GM19023 (cell line): ENCODE data around the gene CBFA2T2.
"Not testable (repeated sequence)": the region's sequence is repeated elsewhere in the genome, so short reads cannot be mapped to it uniquely, and the experiment has no call there.

Source experiments
- ATAC-seq: cut with Tn5 transposase; IDR thresholded peaks from one replicate; pipeline ENCODE4 v1.9.1; 2021; ENCODE audit warnings: mild to moderate bottlenecking, moderate library complexity; ENCODE audit not compliant: unreplicated experiment

Gene CBFA2T2

DNA sequence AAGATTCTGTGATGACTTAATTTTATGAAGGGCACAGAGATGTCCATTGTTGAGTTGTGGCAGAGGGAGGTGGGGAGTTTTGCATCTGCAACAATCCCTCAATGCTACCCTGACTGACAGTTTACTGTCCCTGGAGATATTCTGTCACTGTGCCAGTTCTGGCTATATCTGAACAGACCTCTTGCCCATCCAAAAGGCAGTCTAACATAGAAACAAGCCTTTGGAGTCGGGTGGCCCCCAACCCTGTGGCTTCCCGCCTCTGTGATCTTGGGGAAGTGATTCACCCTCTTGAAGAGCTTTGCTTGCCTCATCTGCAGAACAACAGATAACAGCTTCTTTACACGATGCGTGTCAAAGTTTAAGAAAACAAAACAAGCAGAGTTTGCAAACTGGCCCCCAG, 200.1 kb downstream of the CBFA2T2 start:
- no peak for ATAC-seq

DNA sequence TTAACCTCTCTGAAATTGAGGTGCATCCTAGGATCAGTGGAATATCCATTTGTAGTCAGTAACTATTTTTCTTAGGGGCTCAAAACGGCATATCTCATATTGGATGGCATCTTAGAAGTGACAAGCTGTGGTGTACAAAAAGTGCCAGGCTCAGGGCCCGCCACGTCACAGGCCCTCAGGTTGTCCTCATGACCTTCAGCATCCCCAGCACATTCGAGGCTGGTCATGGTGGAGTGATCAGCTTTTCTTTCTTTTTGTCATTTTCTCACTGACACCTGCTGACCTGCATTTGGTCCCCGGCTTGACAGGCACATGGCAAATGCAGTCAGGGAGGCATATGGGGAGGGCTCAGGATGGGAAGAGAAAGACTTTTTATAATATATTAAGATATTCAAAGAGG, 203.4 kb downstream of the CBFA2T2 start:
- no peak for ATAC-seq

DNA sequence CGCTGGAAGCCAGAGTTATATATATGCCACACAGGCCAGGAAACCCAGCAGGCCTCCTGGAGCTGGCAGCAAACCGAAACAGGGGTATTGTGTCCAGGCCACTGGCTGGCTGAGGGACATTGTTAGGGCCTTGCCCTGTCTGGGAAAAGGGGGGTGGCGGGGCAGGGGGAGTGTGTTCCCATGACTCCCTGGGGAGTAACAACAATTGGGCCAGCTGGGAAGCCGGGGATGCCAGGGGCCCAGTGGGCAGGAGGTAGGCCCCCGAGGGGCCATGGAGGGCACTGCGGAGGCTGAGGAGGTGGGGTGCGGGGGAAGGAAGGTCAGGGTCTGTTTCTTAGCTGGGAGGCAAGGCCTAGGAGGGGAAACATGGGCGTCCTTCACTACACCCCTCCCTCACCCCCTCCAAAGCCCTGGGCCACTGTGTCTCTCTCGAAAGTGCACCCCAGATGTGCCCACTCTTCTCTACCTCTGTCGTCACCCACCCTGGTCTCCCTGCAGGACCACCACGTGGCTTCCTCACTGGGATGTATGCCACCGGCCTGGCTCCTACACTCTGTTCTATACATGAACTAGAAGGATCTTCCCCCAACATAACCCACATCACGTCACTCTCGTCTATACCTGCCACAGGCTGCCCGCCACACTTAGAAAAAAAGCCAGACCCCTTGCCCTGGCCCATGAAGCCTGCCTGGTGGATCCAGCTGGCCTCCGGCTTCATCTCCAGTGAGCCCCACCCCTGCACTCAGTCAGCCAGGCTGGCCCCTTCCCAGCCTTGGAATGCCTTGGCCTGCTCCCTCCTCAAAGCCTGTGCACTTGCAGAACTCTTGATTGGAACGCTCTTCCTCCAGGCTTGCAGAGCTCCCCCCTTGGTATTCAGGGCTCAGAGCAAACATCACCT, 204.1 kb downstream of the CBFA2T2 start:
- ATAC-seq, result no peak

DNA sequence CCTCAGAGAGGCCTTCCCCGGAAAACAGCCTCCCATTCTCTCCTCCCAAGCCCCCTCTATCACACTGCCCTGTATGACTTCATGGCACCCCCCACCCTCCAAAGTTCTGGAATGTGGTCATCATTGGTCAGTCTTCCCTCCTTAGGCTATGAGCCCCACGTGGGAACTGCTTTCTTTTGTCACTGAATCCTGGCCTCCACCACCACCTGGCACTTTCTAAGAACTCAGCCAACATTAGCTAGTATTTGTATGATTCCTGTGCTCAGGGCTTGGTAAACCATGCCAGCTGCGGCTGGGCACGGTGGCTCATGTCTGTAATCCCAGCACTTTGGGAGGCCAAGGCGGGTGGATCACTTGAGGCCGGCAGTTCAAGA, 204.7 kb downstream of the CBFA2T2 start:
- ATAC-seq, result no peak

DNA sequence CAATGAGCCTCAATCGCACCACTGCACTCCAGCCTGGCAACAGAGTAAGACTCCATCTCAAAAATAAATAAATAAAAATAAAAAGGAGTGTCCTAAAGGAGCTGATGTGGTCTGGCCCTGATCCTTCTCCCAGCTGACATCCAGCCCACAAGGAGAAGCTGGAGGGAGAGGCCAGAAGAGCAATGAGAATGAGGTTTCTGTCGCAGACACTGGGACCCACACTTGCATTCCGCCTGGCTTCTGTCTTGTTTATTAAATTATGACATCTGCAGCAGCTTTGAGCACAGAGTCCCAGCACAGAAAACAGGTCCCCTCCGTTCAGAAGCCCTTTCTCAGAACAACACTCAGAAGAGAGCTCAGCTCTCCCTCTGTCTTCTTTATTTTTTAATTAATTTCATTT, 206.6 kb downstream of the CBFA2T2 start:
- no peak for ATAC-seq

DNA sequence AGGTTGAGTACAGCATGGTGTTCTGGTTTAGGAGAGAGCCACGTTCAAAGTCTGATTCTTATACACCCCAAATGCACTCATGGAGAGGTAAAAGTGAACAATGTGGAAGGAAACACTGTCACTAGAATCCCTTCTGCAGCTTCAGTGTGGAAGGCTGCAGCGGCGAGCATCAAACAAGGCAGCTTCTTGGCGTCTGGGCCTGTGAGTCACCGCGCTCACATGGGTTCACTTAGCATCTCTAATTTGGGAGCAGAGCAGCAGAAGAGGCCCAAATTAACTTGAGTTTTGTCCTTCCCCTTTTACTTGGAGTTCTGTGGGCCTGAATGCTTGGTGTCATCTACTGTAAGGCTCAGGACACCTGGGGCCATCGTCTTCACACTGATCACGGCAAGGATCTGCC, 207.2 kb downstream of the CBFA2T2 start:
- no peak for ATAC-seq

DNA sequence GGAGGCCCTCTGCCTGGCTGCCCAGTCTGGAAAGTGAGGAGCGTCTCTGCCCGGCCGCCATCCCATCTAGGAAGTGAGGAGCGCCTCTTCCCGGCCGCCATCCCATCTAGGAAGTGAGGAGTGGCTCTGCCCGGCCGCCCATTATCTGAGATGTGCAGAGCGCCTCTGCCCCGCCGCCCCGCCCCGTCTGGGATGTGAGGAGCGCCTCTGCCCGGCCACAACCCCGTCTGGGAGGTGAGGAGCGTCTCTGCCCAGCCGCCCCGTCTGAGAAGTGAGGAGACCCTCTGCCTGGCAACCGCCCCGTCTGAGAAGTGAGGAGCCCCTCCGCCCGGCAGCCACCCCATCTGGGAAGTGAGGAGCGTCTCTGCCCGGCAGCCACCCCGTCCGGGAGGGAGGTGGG, 209.1 kb downstream of the CBFA2T2 start:
- ATAC-seq, result not testable (repeated sequence)
